Measurements from ENCODE around the gene GDAP2. TPM values are rescaled to one million over a fixed set of nuclear protein-coding genes. Genes with fewer than 3 reads are reported as not detected.

The GDAP2 gene
- total RNA-seq, 2 donors from 2014 or later, result 21.5 to 31.9 TPM

GRCh38 chr1:117967477-117967876, 38.1 kb upstream of the GDAP2 start:
- no peak for TF ChIP-seq CTCF (IDR thresholded peaks at IDR 0.05)
- Histone ChIP-seq H3K9ac (ENCODE audit: low read depth in 2 of 2, low read length in 2 of 2) (no peak overlapping the region), H3K27ac (no peak overlapping the region), H3K9me3 (no peaks in the 10 kb centered on the region), H3K27me3 (no peaks in the 10 kb centered on the region), H3K4me3 (no peak overlapping the region), H3K4me1 (no peaks in the 10 kb centered on the region), H3K36me3 (no peaks in the 10 kb centered on the region)
- no peak for DNase-seq
- intact Hi-C loops (cut with DNase I), result no loop called here

- intact Hi-C loops (cut with DNase I), result no loop called here
- Histone ChIP-seq H3K4me1 (no peaks in the 10 kb centered on the region), H3K27ac (no peak overlapping the region), H3K27me3 (no peaks in the 10 kb centered on the region), H3K4me3 (no peak overlapping the region), H3K9ac (ENCODE audit: low read depth in 2 of 2, low read length in 2 of 2) (no peak overlapping the region), H3K36me3 (no peaks in the 10 kb centered on the region), H3K9me3 (no peaks in the 10 kb centered on the region)
- no peak for DNase-seq
- TF ChIP-seq CTCF (IDR thresholded peaks at IDR 0.05), result no peak
These were observed 35.0 kb upstream of the GDAP2 start for GRCh38 chr1:117964290-117965038.

GRCh38 chr1:117959364-117959763, 29.9 kb upstream of the GDAP2 start:
- H3K9ac ChIP-seq (ENCODE audit: low read depth in 2 of 2, low read length in 2 of 2), result no peak overlapping the region
- no peak for DNase-seq
- H3K9me3 ChIP-seq, result no peaks in the 10 kb centered on the region
- intact Hi-C loops (cut with DNase I), result no loop called here
- H3K27me3 ChIP-seq, result no peaks in the 10 kb centered on the region
- TF ChIP-seq CTCF (IDR thresholded peaks at IDR 0.05), result no peak
- no peaks in the 10 kb centered on the region for H3K4me1 ChIP-seq
- H3K27ac ChIP-seq, result no peak overlapping the region
- H3K36me3 ChIP-seq, result peaks cover 4% of the 10 kb centered on the region
- H3K4me3 ChIP-seq, result no peak overlapping the region

GRCh38 chr1:117952386-117952785, 23.0 kb upstream of the GDAP2 start:
- H3K36me3 ChIP-seq, result peaks cover 4% of the 10 kb centered on the region
- DNase-seq, result no peak
- no peak overlapping the region for H3K9ac ChIP-seq (ENCODE audit: low read depth in 2 of 2, low read length in 2 of 2)
- H3K9me3 ChIP-seq, result no peaks in the 10 kb centered on the region
- H3K27me3 ChIP-seq, result no peaks in the 10 kb centered on the region
- no peak overlapping the region for H3K27ac ChIP-seq
- intact Hi-C loops (cut with DNase I), result no loop called here
- TF ChIP-seq CTCF (IDR thresholded peaks at IDR 0.05), result no peak
- H3K4me3 ChIP-seq, result no peak overlapping the region
- H3K4me1 ChIP-seq, result no peaks in the 10 kb centered on the region

- H3K27ac ChIP-seq, result no peak overlapping the region
- no peak overlapping the region for H3K9ac ChIP-seq (ENCODE audit: low read depth in 2 of 2, low read length in 2 of 2)
- H3K36me3 ChIP-seq, result peaks cover 4% of the 10 kb centered on the region
- no peak for TF ChIP-seq CTCF (IDR thresholded peaks at IDR 0.05)
- intact Hi-C loops (cut with DNase I), result no loop called here
- H3K9me3 ChIP-seq, result no peaks in the 10 kb centered on the region
- H3K4me3 ChIP-seq, result no peak overlapping the region
- no peaks in the 10 kb centered on the region for H3K4me1 ChIP-seq
- no peak for DNase-seq
- H3K27me3 ChIP-seq, result no peaks in the 10 kb centered on the region
These were observed 12.9 kb upstream of the GDAP2 start for GRCh38 chr1:117942293-117942692.

Measured in colonic mucosa (tissue), 4 donors.